ENCODE data around the gene DCP1B.

Gene DCP1B

DNA sequence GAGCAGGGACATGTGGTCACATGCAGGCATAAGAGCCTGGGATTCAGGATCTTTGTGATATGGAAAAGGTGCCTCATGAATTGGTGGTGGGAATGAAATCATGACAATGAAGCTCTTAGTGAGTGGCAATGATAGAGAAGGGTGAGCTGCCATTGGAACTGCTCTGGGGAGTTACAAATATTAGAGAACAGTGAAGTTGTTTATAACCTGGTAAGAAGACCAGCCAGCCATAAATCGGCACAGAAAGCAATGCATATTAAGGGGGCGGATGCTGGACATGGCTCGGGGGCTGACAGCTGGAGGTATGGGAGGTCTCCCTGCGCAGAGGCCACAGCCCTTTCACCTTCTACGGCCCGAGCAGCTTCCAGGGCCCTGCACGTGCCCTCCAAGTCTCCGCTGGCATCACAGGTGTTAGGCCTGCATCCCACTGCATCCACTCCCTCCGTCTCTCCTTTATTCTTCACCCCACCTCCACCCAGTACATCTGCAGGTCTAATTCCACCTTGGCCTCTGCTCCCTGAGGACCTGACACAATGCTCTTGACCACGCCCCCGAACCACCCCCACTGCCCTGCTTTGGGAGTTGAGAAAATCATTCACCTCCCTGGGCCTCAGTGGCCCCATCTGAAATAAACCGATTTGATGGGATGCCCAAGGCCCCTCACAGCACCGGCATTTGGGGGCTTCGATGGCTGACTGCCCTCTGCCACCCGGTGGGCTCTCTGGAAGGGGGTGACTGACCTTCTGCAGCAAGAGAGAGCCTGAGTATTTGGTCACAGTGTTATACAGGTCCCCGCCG lies 89.9 kb downstream of the DCP1B start:
- Histone ChIP-seq H3K36me3 (replicated peaks) (no peaks in the 10 kb centered on the region), H3K4me3 (ENCODE audit: low read depth, low read length) (no peak overlapping the region), H3K27ac (no peak overlapping the region), H3K27me3 (replicated peaks) (no peaks in the 10 kb centered on the region)
- in situ Hi-C loops (cut with HindIII; ENCODE audit: low pct_ligation_motif_present, low sequenced_read_pairs) = no loop called here
- TF ChIP-seq, protein P1, sequence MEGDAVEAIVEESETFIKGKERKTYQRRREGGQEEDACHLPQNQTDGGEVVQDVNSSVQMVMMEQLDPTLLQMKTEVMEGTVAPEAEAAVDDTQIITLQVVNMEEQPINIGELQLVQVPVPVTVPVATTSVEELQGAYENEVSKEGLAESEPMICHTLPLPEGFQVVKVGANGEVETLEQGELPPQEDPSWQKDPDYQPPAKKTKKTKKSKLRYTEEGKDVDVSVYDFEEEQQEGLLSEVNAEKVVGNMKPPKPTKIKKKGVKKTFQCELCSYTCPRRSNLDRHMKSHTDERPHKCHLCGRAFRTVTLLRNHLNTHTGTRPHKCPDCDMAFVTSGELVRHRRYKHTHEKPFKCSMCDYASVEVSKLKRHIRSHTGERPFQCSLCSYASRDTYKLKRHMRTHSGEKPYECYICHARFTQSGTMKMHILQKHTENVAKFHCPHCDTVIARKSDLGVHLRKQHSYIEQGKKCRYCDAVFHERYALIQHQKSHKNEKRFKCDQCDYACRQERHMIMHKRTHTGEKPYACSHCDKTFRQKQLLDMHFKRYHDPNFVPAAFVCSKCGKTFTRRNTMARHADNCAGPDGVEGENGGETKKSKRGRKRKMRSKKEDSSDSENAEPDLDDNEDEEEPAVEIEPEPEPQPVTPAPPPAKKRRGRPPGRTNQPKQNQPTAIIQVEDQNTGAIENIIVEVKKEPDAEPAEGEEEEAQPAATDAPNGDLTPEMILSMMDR (IDR thresholded peaks at IDR 0.05; ENCODE audit: low read depth, low read length, missing control alignments) = no peak
- DNase-seq = no peak

DNA sequence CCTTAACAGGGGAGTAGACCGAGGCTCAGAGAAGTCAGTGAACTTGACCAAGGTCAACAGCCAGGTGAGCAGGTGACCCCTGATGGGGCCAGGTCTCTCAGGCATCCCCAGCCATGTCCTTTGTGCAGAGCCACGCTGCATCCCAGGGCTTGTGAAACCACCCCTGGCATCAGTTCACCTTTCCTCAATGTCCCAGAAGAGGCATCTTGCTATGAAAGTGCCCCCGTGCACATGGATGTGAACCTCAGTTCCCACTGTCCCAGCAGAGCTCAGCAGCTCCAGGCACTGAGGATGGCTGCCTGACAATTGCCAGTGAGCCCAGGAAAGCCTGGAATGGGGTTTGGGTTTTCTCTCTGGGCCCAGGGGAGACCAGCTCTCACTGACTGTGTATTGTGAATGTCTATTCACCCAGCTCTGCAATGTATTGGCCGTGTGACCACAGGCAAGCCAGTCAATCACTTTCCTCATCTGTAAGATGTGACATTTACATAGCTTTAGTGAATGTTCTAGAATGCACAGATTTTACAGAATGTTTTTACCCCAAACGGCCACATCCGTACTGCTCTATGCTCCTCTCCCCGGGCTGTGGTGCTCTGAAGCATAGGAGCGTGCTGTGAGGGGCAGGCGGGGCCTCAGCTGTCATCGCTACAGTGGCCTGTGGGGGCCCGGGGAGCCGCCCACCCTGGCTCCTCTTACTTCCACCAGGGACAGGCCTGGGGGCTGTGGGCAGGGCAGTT lies 90.7 kb downstream of the DCP1B start:
- Histone ChIP-seq H3K27me3 (replicated peaks) (no peaks in the 10 kb centered on the region), H3K36me3 (replicated peaks) (no peaks in the 10 kb centered on the region), H3K27ac (no peak overlapping the region), H3K4me3 (ENCODE audit: low read depth, low read length) (no peak overlapping the region)
- DNase-seq = no peak
- in situ Hi-C loops (cut with HindIII; ENCODE audit: low pct_ligation_motif_present, low sequenced_read_pairs) = no loop called here
- TF ChIP-seq, protein P1 (IDR thresholded peaks at IDR 0.05; ENCODE audit: low read depth, low read length, missing control alignments) = no peak

DNA sequence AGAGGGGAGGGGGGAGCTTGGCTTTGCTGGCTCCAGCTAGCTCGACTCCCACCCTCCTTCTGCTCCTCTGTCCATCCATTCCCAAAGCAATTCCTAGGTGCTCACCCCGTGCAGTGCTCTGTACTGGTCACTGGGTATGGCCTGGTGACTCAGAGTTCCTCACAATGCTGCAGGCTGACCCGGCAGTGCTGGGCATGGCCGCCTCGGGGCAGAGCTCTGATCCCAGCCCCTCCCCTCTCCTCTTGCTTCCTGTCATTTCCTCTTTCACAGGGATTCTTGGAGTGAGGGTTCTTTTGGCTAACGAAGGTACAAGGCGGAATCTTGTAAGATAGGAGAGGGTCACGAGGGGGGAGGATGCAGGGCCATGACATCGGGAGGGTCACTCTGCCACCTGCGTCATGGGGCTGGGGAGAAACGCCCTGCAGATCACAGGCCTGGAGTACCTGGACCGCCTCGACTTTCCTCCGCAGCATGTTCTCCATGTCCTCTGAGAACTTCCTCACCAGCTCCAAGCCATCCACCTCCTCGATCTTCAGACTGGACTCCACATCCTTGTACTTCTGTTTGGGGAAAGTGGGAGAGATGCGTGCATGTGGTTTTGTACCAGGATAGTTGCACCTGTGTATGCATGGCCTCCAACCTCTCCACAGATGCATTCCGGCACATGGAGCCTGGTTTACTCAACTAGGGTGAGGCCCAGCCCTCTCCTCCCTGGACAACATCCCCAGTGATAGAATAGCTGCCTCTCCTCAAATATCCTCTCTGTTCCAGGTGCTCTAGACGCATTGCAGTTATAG lies 91.5 kb downstream of the DCP1B start:
- TF ChIP-seq, protein P1 (IDR thresholded peaks at IDR 0.05; ENCODE audit: low read depth, low read length, missing control alignments) = no peak
- Histone ChIP-seq H3K4me3 (ENCODE audit: low read depth, low read length) (no peak overlapping the region), H3K27me3 (replicated peaks) (no peaks in the 10 kb centered on the region), H3K27ac (no peak overlapping the region), H3K36me3 (replicated peaks) (no peaks in the 10 kb centered on the region)
- DNase-seq = no peak
- in situ Hi-C loops (cut with HindIII; ENCODE audit: low pct_ligation_motif_present, low sequenced_read_pairs) = no loop called here

DNA sequence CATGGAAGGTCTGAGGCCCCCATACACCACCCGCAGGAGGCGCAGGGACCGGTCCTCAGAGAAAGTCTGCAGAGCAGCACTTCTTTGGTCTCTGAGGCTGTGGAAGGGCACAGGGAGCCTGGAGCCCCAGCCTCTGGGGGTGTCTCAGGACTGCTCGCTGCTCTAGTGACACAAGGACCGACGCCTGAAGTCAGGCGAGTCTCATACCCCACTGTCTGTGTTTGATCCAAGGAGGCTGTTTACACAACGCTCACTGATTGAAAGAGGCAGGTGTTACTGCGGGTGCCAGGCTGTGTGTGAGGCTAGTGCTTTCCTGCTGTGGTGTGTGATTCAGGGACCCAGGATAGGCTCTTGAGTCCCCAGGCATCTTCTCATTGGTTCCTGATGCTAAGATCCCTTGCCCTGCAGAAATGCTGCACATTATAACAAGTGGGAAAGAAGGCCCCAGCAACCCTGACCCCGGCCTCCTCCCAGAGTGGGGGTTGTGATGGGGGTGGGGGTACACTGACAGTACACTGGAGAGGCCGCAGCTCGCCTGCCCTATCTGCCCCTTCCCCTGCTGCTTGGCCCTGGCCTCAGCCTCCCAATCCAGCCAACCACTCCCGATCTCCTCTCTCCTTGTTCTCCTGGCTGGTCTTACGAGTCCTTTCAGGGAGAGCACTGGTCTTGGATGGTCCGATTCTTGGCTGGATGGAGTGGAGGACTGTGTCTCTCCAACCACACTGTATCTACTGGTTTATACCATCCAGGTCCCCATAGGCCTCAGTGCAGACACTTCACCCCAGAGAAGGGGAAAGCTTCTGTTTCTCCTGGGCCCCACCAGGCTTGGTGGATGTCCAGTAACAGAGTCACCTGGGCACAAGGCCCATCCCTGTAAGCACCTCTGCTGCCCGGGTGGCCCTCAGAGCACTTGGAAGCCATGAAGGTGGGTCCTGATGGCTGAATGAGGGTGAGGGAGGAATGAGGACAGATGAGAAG lies 92.4 kb downstream of the DCP1B start:
- Histone ChIP-seq H3K4me3 (ENCODE audit: low read depth, low read length) (no peak overlapping the region), H3K27me3 (replicated peaks) (no peaks in the 10 kb centered on the region), H3K36me3 (replicated peaks) (no peaks in the 10 kb centered on the region), H3K27ac (no peak overlapping the region)
- in situ Hi-C loops (cut with HindIII; ENCODE audit: low pct_ligation_motif_present, low sequenced_read_pairs) = no loop called here
- TF ChIP-seq, protein P1 (IDR thresholded peaks at IDR 0.05; ENCODE audit: low read depth, low read length, missing control alignments) = no peak
- no peak for DNase-seq

DNA sequence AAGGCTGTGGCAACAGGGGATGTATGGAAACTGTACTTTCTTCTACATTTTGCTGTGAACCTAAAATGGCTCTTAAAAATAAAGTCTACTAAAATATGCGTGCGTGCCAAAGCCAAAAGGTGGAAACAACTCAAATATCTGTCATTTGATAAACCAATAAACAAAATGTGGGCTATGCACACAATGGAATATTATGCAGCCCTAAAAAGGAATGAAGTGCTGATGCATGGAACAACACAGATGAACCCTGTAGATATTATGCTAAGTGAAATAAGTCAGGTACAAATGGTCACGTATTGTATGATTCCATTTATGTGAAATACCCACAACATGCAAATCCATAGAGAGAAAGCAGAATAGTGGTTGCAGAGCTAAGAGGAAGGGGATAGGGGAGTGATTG lies 93.8 kb downstream of the DCP1B start:
- H3K27me3 ChIP-seq (replicated peaks) = no peaks in the 10 kb centered on the region
- H3K27ac ChIP-seq = no peak overlapping the region
- in situ Hi-C loops (cut with HindIII; ENCODE audit: low pct_ligation_motif_present, low sequenced_read_pairs) = no loop called here
- no peak for DNase-seq
- TF ChIP-seq, protein P1 (IDR thresholded peaks at IDR 0.05; ENCODE audit: low read depth, low read length, missing control alignments) = no peak
- H3K36me3 ChIP-seq (replicated peaks) = no peaks in the 10 kb centered on the region
- no peak overlapping the region for H3K4me3 ChIP-seq (ENCODE audit: low read depth, low read length)
